ENCODE data around the gene DLL3.

The DLL3 gene

DNA sequence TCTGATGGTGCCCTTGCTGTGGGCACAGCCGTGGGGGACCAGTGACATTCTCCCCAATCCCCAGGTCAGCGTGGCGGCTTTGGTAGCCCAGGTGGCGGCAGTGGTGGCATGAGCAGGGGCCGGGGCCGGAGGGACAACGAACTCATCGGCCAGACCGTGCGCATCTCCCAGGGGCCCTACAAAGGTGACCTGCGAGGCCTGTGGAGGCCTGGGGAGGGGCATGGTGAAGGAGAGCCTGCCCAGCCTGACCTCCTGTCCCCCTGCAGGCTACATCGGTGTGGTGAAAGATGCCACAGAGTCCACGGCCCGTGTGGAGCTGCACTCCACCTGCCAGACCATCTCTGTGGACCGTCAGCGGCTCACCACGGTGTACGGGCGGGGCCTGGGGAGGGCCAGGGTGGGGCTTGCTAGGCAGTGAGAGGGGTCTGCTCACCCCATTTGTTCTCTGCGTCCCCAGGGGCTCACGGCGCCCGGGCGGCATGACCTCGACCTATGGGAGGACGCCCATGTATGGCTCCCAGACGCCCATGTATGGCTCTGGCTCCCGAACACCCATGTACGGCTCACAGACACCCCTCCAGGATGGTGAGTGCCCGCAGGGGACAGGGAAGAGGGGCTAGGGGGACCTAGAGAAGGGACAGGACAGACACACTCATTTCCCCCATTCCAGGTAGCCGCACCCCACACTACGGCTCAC is 25.9 kb upstream of the DLL3 start:
- no peaks in the 10 kb centered on the region for H4K20me1 ChIP-seq (ENCODE audit: low read depth, low read length)
- H3K27ac ChIP-seq (ENCODE audit: low read depth, low read length), result no peak overlapping the region
- TF ChIP-seq CTCF (IDR thresholded peaks at IDR 0.05; ENCODE audit: insufficient read depth, low read length, poor library complexity, severe bottlenecking), result no peak
- no peaks in the 10 kb centered on the region for H3F3A ChIP-seq (ENCODE audit: insufficient read depth)
- no peak overlapping the region for H2AFZ ChIP-seq (ENCODE audit: low read depth, low read length, severe bottlenecking)
- no peak overlapping the region for H3K9ac ChIP-seq (ENCODE audit: low read length)
- no peak overlapping the region for H3K4me2 ChIP-seq (ENCODE audit: low read depth, low read length, poor library complexity, severe bottlenecking)
- H3K9me3 ChIP-seq (ENCODE audit: insufficient read depth, low read length), result no peaks in the 10 kb centered on the region
- H3K36me3 ChIP-seq (ENCODE audit: low read length), result no peaks in the 10 kb centered on the region; the same call in 1 of the 2 replicates
- no peaks in the 10 kb centered on the region for H3K9me2 ChIP-seq (replicated peaks; ENCODE audit: insufficient read depth, low read length)
- H3K27me3 ChIP-seq (ENCODE audit: low read length), result no peaks in the 10 kb centered on the region
- no peaks in the 10 kb centered on the region for H3K79me2 ChIP-seq (ENCODE audit: insufficient read depth, low read length)
- no peak overlapping the region for H3K4me3 ChIP-seq (ENCODE audit: insufficient read depth, low read length, poor library complexity, severe bottlenecking)

DNA sequence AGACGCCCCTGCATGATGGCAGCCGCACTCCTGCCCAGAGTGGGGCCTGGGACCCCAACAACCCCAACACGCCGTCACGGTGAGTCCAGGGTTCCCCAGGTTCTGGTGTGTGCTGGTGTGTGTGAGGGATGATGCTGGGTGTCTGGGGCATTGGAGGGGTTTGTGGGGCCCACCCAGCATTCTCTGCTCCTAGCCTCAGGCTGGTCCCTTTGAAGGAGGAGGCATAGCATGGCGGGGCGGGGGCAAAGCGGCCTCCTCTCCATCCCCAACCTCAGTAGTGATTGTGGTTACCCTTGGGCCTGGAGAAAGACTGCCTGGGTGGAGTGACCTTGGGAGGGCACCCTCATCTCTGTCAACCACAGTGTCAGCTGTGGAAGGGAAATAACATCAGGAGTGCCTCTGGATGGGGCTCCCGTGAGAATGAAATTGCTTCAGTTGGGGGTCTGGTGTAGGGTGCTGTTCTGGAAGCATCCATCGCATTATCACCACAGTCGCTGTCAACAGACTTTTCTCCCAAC is 25.2 kb upstream of the DLL3 start:
- Histone ChIP-seq H4K20me1 (ENCODE audit: low read depth, low read length) (no peaks in the 10 kb centered on the region), H3K9me2 (replicated peaks; ENCODE audit: insufficient read depth, low read length) (no peaks in the 10 kb centered on the region), H3K9me3 (ENCODE audit: insufficient read depth, low read length) (no peaks in the 10 kb centered on the region), H3K9ac (ENCODE audit: low read length) (no peak overlapping the region), H3F3A (ENCODE audit: insufficient read depth) (peaks cover 2% of the 10 kb centered on the region), H3K27me3 (ENCODE audit: low read length) (no peaks in the 10 kb centered on the region), H3K36me3 (ENCODE audit: low read length) (no peaks in the 10 kb centered on the region; the same call in 1 of the 2 replicates), H3K4me3 (ENCODE audit: insufficient read depth, low read length, poor library complexity, severe bottlenecking) (no peak overlapping the region), H2AFZ (ENCODE audit: low read depth, low read length, severe bottlenecking) (no peak overlapping the region), H3K4me2 (ENCODE audit: low read depth, low read length, poor library complexity, severe bottlenecking) (no peak overlapping the region), H3K27ac (ENCODE audit: low read depth, low read length) (no peak overlapping the region), H3K79me2 (ENCODE audit: insufficient read depth, low read length) (no peaks in the 10 kb centered on the region)
- no peak for TF ChIP-seq EZH2phosphoT487 (conservative IDR thresholded peaks at IDR 0.05; ENCODE audit: low read length)

DNA sequence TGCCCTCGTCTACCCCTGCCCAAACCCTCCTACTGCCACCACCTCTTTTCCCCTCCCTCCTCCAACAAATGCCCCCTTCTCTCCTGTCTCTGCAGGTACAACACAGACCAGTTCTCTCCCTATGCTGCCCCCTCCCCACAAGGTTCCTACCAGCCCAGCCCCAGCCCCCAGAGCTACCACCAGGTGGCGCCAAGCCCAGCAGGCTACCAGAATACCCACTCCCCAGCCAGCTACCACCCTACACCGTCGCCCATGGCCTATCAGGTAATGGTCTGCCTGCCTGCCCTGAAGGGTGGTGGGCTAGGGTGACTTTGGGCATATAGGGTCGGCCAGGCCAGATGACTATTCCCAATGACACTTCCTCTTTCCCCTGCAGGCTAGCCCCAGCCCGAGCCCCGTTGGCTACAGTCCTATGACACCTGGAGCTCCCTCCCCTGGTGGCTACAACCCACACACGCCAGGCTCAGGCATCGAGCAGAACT is 24.6 kb upstream of the DLL3 start:
- H3K27me3 ChIP-seq (ENCODE audit: low read length), result no peaks in the 10 kb centered on the region

More for the DNA sequence above, 24.6 kb upstream of the DLL3 start:
- Histone ChIP-seq H3K36me3 (ENCODE audit: low read length) (no peaks in the 10 kb centered on the region; the same call in 1 of the 2 replicates), H3K9ac (ENCODE audit: low read length) (no peak overlapping the region), H3K27ac (ENCODE audit: low read depth, low read length) (no peak overlapping the region), H3K9me2 (replicated peaks; ENCODE audit: insufficient read depth, low read length) (no peaks in the 10 kb centered on the region), H2AFZ (ENCODE audit: low read depth, low read length, severe bottlenecking) (no peak overlapping the region), H3F3A (ENCODE audit: insufficient read depth) (peaks cover 6% of the 10 kb centered on the region), H3K79me2 (ENCODE audit: insufficient read depth, low read length) (no peaks in the 10 kb centered on the region), H3K4me3 (ENCODE audit: insufficient read depth, low read length, poor library complexity, severe bottlenecking) (no peak overlapping the region), H3K4me2 (ENCODE audit: low read depth, low read length, poor library complexity, severe bottlenecking) (no peak overlapping the region), H3K9me3 (ENCODE audit: insufficient read depth, low read length) (no peaks in the 10 kb centered on the region), H4K20me1 (ENCODE audit: low read depth, low read length) (no peaks in the 10 kb centered on the region)
- TF ChIP-seq EZH2phosphoT487 (conservative IDR thresholded peaks at IDR 0.05; ENCODE audit: low read length) (no peak), CTCF (IDR thresholded peaks at IDR 0.05; ENCODE audit: insufficient read depth, low read length, poor library complexity, severe bottlenecking) (peak; percentile 93)

Data from SU-DHL-6 (cell line).